ENCODE results near the gene CFAP46. TPM values are rescaled to one million over a fixed set of nuclear protein-coding genes. Genes with fewer than 3 reads are reported as not detected.

The CFAP46 gene
- total RNA-seq, 1 donor from 2014 or later = 1.9 TPM

DNA sequence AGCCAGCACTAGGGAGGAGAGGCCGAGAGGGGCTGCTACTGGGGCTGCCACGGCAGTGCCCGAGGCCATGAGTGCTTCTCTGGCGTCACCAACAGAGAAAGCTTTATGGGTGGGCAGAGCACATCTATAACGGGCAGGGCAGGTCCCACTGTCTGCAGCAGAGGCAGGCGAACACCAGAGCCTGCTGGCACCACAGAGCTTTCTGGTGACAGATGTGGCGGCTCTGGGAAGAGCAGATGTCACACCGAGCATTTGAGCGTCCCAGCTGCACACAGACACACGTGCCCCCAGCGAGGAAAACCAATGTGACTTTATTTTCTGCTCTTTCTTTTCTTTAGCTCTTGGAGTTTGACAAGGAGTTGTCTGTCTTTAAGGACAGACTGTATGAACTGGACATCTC, 176.9 kb downstream of the CFAP46 start:
- intact Hi-C loops (cut with DNase I) = no loop called here
- ATAC-seq (ENCODE audit: poor library complexity) = no peak
- no peak for DNase-seq

DNA sequence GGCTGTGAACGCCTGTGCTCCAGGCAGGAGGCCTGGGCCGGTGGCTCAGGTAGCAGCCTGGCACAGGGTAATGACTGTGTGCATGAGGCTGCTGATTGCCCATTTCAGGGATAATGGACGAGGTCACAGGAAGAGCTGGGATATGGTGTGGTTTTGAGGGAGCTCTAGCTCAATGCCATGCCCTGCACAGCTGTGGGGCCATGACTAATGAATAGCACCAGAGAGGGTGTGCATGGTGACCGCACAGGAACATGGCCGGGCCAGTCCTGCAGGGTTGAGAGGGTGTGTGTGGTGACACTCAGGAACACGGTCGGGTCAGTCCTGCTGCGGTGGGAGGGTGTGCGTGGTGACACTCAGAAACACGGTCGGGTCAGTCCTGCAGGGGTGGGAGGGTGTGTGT, 178.3 kb downstream of the CFAP46 start:
- intact Hi-C loops (cut with DNase I) = no loop called here
- ATAC-seq (ENCODE audit: poor library complexity) (no peak), DNase-seq (no peak)

DNA sequence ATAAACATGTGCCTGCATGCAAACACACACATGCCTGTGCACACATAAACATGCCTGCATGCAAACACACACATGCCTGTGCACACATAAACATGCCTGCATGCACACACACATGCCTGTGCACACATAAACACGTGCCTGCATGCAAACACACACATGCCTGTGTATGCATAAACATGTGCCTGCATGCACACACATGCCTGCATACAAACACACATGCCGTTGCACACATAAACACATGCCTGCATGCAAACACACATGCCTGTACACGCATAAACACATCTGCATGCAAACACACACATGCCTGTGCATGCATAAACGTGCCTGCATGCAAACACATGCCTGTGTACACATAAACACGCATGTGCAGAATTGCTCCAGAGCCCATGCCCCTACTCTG, 178.8 kb downstream of the CFAP46 start:
- ATAC-seq (ENCODE audit: poor library complexity) (no peak), DNase-seq (no peak)
- intact Hi-C loops (cut with DNase I) = no loop called here

DNA sequence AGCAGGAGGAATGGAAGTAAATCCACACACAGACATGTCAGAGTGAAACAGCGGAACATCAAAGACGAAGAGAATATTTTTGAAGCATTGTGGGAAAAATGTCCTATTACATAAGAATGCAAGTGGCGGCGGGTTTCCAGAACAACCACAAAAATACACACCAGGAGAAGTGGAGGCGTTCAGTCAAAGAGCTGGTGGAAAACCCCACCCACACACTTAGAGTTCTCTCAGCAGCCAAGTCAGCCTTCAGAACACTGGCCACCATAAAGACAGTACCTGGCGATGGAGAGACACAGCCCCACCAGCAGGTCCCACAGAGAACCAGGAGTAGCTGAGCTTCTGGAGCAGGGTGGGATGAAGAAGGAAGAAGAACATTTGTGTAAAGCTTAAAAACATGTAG, 180.1 kb downstream of the CFAP46 start:
- ATAC-seq (ENCODE audit: poor library complexity) = no peak
- intact Hi-C loops (cut with DNase I) = no loop called here

DNA sequence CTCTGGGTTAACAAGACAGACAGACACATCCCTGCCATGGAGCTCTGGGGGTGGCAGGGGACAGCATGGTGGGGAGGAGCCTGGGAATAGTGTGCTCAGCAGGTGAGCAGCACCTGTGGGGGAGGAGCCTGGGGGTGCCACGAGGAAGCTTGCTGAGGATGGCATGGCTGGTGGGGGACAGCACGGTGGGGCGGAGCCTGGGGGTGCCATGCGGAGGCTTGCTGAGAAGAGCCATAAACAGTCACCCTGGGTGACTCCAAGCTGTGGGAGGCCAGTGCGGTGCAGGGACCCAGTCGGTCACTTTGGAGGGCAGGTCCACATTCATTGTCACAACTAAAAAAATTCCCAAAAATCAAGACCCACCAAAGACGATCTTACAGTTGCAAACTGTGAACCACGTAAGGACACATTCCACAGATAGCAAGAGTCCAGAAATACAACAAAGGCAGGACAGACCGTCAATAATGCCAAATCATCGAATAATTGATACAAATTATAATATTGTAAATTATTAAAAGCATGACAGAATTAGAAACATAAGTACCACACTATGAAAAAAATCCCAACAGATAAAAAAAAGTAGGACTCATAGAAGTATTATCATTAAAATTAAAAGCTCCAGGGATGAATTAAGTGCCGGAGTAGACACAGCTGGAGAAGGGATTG, 180.8 kb downstream of the CFAP46 start:
- no peak for ATAC-seq (ENCODE audit: poor library complexity)
- intact Hi-C loops (cut with DNase I) = no loop called here
- no peak for DNase-seq

More for the DNA sequence above, 180.1 kb downstream of the CFAP46 start:
- no peak for DNase-seq

DNA sequence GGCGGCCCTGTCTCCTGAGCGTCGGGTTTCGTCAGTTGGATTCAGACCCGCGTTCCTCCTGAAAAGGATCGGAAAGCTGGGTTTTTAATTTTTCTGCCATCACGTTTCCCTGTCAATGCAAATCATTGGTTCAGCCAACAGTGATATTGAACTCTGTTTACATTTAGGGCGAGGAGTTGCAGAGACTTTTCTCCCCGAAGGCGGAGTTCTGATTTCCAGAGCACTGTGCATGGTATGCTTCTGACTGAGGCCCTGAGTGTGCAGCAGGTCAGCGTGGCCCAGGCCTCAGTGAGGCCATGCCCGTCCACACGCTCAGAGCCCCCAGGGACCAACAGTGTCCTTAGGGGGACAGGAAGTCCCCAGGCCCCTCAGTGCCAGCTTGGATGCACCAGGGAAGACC, 183.5 kb downstream of the CFAP46 start:
- ATAC-seq (ENCODE audit: poor library complexity) (no peak), DNase-seq (no peak)
- intact Hi-C loops (cut with DNase I) = no loop called here

Other genes starting within 250 kb of the CFAP46 start
- gene NKX6-2, start 156.4 kb downstream of the CFAP46 start, total RNA-seq = not detected
- not detected for gene ADGRA1, start 145.4 kb upstream of the CFAP46 start, total RNA-seq
- not detected for gene KNDC1, start 217.6 kb upstream of the CFAP46 start, total RNA-seq

Measured in Right ventricle myocardium superior (tissue), 1 donor.